NB4 (cell line): ENCODE results near the gene IL20RB.

Experiments
- DNase-seq: peaks from one replicate; pipeline ENCODE4 v3.0.0; 2010; ENCODE audit warnings: low read depth
- H3K4me3 ChIP-seq: one replicate; pipeline ENCODE4 v1.5.1; 2011; ENCODE audit warnings: mild to moderate bottlenecking, low read depth, low read length, moderate library complexity
- MYC ChIP-seq: IDR thresholded peaks from 2 replicates; pipeline ENCODE4 v1.6.1; 2011; ENCODE audit warnings: low read depth, low read length
- POLR2A ChIP-seq: IDR thresholded peaks from 2 replicates; pipeline ENCODE4 v1.6.1; 2011; ENCODE audit warnings: mild to moderate bottlenecking; ENCODE audit not compliant: insufficient read length; ENCODE audit errors: extremely low read depth
- TF ChIP-seq, protein P1 (sequence below): IDR thresholded peaks from 2 replicates; pipeline ENCODE4 v1.6.1; 2011; ENCODE audit warnings: low read depth, low read length
- TF ChIP-seq, protein P2 (sequence below): IDR thresholded peaks from one replicate; pipeline ENCODE4 v1.5.1; 2012; ENCODE audit warnings: low read depth, low read length

Gene IL20RB

DNA sequence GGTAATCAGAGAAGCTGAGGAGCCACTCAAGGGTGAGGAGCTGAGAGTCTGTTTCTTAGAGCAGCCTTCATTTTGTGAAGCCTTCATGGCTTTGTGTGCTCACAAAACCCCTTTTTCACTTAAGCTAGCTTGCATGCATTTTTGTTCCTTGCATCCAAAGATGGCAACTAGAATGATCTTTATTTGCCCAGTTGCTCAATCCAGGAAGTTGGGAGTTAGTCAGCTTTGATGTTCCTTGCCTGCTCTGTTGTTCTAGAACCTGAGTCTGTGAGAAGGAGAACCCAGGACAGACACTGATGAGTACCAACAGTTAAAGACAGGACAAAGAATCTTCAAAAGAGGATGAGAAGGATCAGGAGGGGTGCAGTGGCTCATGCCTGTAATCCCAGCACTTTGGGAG lies 81.8 kb downstream of the IL20RB start:
- TF ChIP-seq, protein P1, sequence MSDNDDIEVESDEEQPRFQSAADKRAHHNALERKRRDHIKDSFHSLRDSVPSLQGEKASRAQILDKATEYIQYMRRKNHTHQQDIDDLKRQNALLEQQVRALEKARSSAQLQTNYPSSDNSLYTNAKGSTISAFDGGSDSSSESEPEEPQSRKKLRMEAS, result no peak
- TF ChIP-seq, protein P2, sequence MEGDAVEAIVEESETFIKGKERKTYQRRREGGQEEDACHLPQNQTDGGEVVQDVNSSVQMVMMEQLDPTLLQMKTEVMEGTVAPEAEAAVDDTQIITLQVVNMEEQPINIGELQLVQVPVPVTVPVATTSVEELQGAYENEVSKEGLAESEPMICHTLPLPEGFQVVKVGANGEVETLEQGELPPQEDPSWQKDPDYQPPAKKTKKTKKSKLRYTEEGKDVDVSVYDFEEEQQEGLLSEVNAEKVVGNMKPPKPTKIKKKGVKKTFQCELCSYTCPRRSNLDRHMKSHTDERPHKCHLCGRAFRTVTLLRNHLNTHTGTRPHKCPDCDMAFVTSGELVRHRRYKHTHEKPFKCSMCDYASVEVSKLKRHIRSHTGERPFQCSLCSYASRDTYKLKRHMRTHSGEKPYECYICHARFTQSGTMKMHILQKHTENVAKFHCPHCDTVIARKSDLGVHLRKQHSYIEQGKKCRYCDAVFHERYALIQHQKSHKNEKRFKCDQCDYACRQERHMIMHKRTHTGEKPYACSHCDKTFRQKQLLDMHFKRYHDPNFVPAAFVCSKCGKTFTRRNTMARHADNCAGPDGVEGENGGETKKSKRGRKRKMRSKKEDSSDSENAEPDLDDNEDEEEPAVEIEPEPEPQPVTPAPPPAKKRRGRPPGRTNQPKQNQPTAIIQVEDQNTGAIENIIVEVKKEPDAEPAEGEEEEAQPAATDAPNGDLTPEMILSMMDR, result no peak
- TF ChIP-seq POLR2A (no peak), MYC (no peak)
- H3K4me3 ChIP-seq, result no peak overlapping the region
- peak; percentile 9 for DNase-seq

DNA sequence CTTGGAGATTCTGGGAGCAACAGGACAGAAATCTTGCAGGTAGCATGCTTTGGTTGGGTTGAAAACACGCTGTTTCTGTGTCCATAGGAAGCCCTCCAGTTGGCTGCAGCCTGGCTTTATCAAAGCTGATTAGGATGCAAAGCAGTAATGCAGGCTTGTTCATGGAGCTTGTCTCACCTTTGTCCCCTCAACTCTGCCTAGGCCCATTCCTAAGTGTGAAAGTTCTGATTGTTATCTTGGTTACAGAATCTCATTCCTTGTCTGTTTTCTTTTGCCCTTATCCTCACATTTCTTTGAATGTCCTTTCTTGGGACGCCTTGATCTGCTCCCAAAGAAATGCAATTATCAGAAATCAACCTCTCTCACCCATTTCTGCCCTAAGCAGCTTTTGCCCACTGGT lies 83.5 kb downstream of the IL20RB start:
- no peak overlapping the region for H3K4me3 ChIP-seq
- TF ChIP-seq, protein P2, result no peak
- TF ChIP-seq, protein P1, result no peak
- TF ChIP-seq POLR2A, result no peak
- no peak for TF ChIP-seq MYC
- DNase-seq, result no peak

DNA sequence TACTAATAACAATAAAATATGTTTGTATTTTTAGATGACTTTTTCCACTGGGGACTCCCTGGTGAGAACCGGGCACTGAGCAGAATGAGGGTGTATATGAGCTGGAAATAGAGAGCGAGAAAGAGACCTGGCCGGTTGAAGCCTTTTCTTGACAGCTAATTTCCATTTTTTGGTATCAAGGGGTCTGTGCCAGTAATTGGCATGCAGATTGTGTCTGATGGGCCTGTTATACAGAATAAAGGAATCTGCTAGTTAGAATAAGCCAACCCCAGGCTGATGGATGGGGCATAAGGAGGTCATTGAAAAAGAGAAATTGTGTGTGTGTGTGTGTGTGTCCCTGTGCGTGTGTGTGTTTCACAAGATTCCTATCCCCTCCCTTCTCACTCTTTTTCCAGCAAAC lies 83.9 kb downstream of the IL20RB start:
- no peak overlapping the region for H3K4me3 ChIP-seq
- DNase-seq, result no peak
- TF ChIP-seq, protein P2, result no peak
- TF ChIP-seq, protein P1, result no peak
- no peak for TF ChIP-seq MYC
- TF ChIP-seq POLR2A, result no peak

DNA sequence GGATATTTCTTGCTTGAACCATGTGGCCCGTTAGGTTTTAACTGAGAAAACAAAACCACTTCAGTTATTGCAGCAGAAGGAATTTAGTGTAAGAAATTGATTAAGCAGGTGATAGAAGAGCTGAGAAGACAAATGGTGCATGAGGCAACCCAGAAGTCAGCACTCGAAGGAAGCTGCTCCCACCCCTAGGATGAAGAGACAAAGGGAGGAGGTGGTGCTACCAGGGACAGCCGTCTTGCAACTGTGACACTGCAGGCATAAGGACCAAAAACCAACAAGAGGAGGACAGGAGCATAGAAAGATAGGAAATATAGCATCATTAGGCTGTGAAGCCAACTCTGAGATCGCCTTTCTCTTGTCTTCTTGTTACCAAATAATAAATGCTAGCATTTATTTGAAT lies 89.0 kb downstream of the IL20RB start:
- H3K4me3 ChIP-seq, result no peak overlapping the region

DNA sequence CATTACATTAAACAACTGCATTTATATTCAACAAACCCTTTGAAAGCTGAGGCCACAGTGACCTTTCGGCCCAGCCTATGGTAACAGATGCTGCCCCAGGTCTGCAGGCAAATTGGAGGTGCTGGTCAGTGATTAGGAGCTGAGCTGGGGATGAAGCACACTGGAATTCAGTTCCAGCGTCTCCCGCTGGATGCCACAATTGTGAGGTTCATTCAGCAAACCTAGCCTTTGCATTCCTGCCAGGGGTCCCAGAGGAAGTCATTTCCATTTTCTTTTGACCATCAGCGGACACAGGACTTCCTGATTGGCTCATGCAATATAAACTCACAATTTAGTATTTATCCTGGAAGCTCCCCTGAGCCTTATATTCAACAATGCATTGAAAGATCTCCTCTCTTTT lies 89.5 kb downstream of the IL20RB start:
- H3K4me3 ChIP-seq, result no peak overlapping the region
- no peak for DNase-seq
- TF ChIP-seq, protein P1, result no peak
- TF ChIP-seq, protein P2, result no peak
- no peak for TF ChIP-seq MYC
- TF ChIP-seq POLR2A, result no peak

More for the DNA sequence above, 89.0 kb downstream of the IL20RB start:
- DNase-seq, result no peak
- TF ChIP-seq, protein P1, result no peak
- no peak for TF ChIP-seq MYC
- TF ChIP-seq POLR2A, result no peak
- TF ChIP-seq, protein P2, result no peak
